Upper lobe of left lung (tissue), 6 donors: Measurements from ENCODE around the gene AANAT. TPM values are rescaled to one million over a fixed set of nuclear protein-coding genes. Genes with fewer than 3 reads are reported as not detected.
"Not testable (repeated sequence)": the region's sequence is repeated elsewhere in the genome, so short reads cannot be mapped to it uniquely, and the experiment has no call there.

Source experiments
- ATAC-seq, 2 donors: fragments of 200-7000 bp; cut with Tn5 transposase; one replicate each; pipeline ENCODE4 v1.9.1; 2022; ENCODE audit warnings: mild to moderate bottlenecking in 2 of 2, moderate library complexity in 2 of 2; ENCODE audit not compliant: low FRiP score in 2 of 2
- DNase-seq, 2 donors: peaks; one replicate each; pipeline ENCODE4 v3.0.0-alpha.2; 2019 to 2020
- H3K27ac ChIP-seq, 4 donors: fragments of 200-600 bp; sonication (generic); one replicate each; pipeline ENCODE4 v1.5.1; 2016 to 2019
- H3K27me3 ChIP-seq, 4 donors: fragments of 200-600 bp; sonication (generic); one replicate each; pipeline ENCODE4 v1.5.1; 2017 to 2019
- H3K36me3 ChIP-seq, 4 donors: fragments of 200-600 bp; sonication (generic); one replicate each; pipeline ENCODE4 v1.5.1; 2016 to 2019
- H3K4me1 ChIP-seq, 4 donors: fragments of 200-600 bp; sonication (generic); one replicate each; pipeline ENCODE4 v1.5.1; 2018 to 2019
- H3K4me3 ChIP-seq, 4 donors: fragments of 200-600 bp; sonication (generic); one replicate each; pipeline ENCODE4 v1.5.1; 2017 to 2019; ENCODE audit warnings: mild to moderate bottlenecking in 2 of 4, moderate library complexity in 1 of 4
- H3K9me3 ChIP-seq, 4 donors: fragments of 200-600 bp; sonication (generic); one replicate each; pipeline ENCODE4 v1.5.1; 2018 to 2019
- EP300 ChIP-seq, 4 donors: sonication (generic); formaldehyde crosslinking; IDR thresholded peaks; one replicate each; pipeline ENCODE4 v1.5.1; 2017; ENCODE audit warnings: antibody characterized with exemption in 4 of 4, control low read depth in 2 of 4
- POLR2A ChIP-seq, 4 donors: fragments of 450-650 bp; IDR thresholded peaks; one replicate each; pipeline ENCODE4 v1.5.1; 2016 to 2017; ENCODE audit warnings: antibody characterized with exemption in 4 of 4, mild to moderate bottlenecking in 2 of 4
- POLR2AphosphoS5 ChIP-seq, 2 donors: sonication (generic); formaldehyde crosslinking; IDR thresholded peaks; one replicate each; pipeline ENCODE4 v1.5.1; 2017; ENCODE audit warnings: antibody characterized with exemption in 2 of 2
- WGBS, 2 donors: methylation state at CpG; one replicate each; pipeline ENCODE4 v1.1.5; 2017 to 2018; 5-methylcytosine and 5-hydroxymethylcytosine counted together
- total RNA-seq, 6 donors: library from RNA; depleted of rRNA in 4 of 6; stranded (reverse); fragments of >200 nt in 4 of 6; gene quantifications; one replicate each; pipeline versions ENCODE4 v1.1.0 to v1.2.1, GENCODE V29; 2016 to 2021
- TF ChIP-seq, protein P1 (sequence below), 6 experiments: fragments of 450-650 bp in 4 of 6; fragments of 200-600 bp in 2 of 6; sonication (generic) in 2 of 6; IDR thresholded peaks; one replicate each; pipeline ENCODE4 v1.5.1; 2016 to 2019; ENCODE audit warnings: antibody characterized with exemption in 6 of 6
- donor health status: DM: no; HTN: no; CAD: no; lungs with moderate emphysema.
- donor health status: DM: no; HTN: yes; CAD: no; lungs with severe emphysema.

Gene AANAT
- total RNA-seq, 6 donors from 2014 or later, result not detected

DNA sequence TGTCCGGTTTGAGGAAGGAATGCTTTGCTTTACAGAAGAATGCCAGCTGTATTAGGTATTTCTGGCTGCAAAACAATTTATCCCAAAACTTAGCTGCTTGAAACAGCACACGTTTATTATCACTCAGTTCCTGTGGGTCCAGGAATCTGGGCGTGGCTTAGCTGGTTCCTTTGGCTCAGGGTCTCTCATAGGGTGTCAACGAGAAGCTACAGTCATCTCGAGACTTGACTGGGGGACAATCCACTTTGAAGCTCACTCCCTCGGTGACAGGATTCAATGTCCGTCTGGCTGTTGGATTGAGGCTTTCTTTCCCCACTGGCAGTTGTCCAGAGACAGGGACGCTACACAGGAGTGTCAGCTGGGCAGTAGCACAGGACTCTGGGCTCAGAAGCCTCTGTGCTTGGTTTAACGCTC is 43.4 kb downstream of the AANAT start:
- 23 to 40% methylated on average over 6 to 9 of the region's 9 CpGs for WGBS, 2 donors
- Histone ChIP-seq H3K4me1 (peaks cover 3 to 27% (median 11%) of the 10 kb centered on the region in 4 donors), H3K9me3 (no peaks in the 10 kb centered on the region), H3K27me3 (no peaks in the 10 kb centered on the region), H3K36me3 (no peaks in the 10 kb centered on the region), H3K27ac (no peak overlapping the region), H3K4me3 (no peak overlapping the region)
- DNase-seq (no peak), ATAC-seq (no peak)
- TF ChIP-seq POLR2A (IDR thresholded peaks at IDR 0.05) (no peak), POLR2AphosphoS5 (IDR thresholded peaks at IDR 0.05) (no peak), EP300 (IDR thresholded peaks at IDR 0.05) (no peak)
- TF ChIP-seq, protein P1, sequence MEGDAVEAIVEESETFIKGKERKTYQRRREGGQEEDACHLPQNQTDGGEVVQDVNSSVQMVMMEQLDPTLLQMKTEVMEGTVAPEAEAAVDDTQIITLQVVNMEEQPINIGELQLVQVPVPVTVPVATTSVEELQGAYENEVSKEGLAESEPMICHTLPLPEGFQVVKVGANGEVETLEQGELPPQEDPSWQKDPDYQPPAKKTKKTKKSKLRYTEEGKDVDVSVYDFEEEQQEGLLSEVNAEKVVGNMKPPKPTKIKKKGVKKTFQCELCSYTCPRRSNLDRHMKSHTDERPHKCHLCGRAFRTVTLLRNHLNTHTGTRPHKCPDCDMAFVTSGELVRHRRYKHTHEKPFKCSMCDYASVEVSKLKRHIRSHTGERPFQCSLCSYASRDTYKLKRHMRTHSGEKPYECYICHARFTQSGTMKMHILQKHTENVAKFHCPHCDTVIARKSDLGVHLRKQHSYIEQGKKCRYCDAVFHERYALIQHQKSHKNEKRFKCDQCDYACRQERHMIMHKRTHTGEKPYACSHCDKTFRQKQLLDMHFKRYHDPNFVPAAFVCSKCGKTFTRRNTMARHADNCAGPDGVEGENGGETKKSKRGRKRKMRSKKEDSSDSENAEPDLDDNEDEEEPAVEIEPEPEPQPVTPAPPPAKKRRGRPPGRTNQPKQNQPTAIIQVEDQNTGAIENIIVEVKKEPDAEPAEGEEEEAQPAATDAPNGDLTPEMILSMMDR (IDR thresholded peaks at IDR 0.05), result no peak

DNA sequence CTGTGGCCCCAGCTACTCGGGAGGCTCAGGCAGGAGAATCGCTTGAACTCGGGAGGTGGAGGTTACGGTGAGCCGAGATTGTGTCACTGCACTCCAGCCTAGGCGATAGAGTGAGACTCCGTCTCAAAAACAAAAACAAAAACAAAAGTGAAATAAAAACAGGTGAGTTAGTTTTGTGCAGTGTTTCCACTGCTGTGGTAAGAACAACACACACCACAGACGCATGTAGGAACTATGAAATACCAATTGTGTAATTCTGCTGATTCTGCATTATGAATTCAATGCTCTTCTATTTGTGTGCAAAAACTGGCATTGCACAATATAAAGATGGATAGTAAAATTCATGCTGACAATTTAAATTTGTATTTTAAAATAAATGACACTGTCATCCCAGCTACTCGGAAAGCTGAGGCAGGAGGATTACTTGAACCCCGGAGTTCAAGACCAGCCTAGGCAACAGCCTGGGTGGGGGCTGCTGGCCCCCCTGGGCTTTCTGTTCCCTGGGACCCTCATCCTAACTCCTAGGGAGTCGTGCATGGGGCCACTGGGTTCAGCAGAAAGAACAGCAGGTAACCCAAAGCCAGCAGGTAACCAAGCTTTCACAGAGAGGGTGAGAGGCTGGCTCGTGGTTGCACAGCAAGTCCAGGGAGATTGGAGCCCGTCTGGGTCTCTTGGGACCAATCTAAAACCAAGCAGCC is 44.4 kb downstream of the AANAT start:
- ATAC-seq (no peak), DNase-seq (no peak)
- Histone ChIP-seq H3K9me3 (no peaks in the 10 kb centered on the region), H3K27ac (no peak overlapping the region), H3K27me3 (no peaks in the 10 kb centered on the region), H3K4me3 (no peak overlapping the region), H3K36me3 (no peaks in the 10 kb centered on the region), H3K4me1 (peaks cover 0 to 28% (median 10%) of the 10 kb centered on the region in 4 donors)
- TF ChIP-seq, protein P1 (IDR thresholded peaks at IDR 0.05), result no peak
- TF ChIP-seq POLR2AphosphoS5 (IDR thresholded peaks at IDR 0.05), result peak in 1 of 2 donors; percentile 65
- 71 to 79% methylated on average over 10 to 13 of the region's 13 CpGs for WGBS, 2 donors

DNA sequence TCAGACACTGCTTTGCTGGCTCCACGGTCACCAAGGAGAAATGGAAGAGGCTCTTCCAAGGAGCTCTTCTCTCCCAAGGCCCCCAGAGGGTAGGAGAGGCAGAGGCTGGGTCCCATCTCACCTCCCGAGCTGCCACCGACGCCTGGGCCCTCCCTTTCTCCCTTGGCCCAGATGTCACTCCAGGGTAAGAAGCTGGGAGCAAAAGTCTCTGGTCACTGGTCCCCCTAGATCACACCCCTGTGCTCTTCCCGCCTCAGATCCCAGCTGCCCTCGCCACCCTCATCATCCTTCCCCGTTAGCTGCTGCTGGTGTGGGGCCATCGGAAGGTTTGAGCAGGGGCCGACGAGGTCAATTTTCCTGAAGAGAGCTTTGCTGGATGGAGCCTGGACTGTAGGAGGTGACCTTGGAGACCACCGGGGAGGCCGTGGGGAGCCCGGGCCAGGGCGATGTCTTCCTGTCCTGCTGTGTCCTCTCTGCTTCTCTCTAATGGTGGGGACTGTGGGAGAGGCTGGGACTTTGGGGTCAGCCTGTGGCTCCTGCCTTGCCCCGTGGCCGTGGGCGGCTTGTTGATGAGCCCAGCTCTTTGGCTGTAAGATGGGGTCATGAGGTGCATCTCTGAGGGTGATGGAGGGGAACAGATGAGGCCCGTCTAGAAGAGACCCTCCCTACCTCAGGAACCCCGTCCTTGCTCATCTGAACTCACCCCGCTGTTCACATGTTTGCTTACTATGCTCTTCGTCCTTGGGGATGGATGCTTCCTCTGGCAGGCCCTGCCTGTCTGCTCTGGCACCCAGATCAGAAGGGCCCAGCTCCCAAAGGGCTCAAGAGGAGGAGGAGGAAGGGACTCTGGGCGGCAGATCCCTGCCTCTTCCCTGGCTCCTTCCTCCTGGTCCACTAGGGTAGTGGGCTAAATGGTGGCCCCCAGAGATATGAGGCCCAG is 45.2 kb downstream of the AANAT start:
- no peak for TF ChIP-seq POLR2AphosphoS5 (IDR thresholded peaks at IDR 0.05)
- no peak for TF ChIP-seq EP300 (IDR thresholded peaks at IDR 0.05)
- TF ChIP-seq, protein P1 (IDR thresholded peaks at IDR 0.05), result no peak
- TF ChIP-seq POLR2A (IDR thresholded peaks at IDR 0.05), result no peak
- H3K27ac ChIP-seq, result no peak overlapping the region
- no peaks in the 10 kb centered on the region for H3K27me3 ChIP-seq
- H3K9me3 ChIP-seq, result no peaks in the 10 kb centered on the region
- ATAC-seq, result no peak
- H3K4me1 ChIP-seq, result peaks cover 0 to 28% (median 10%) of the 10 kb centered on the region in 4 donors
- 79 to 88% methylated on average over 13 to 18 of the region's 22 CpGs for WGBS, 2 donors
- no peak overlapping the region for H3K4me3 ChIP-seq
- H3K36me3 ChIP-seq, result no peaks in the 10 kb centered on the region
- DNase-seq, result no peak

DNA sequence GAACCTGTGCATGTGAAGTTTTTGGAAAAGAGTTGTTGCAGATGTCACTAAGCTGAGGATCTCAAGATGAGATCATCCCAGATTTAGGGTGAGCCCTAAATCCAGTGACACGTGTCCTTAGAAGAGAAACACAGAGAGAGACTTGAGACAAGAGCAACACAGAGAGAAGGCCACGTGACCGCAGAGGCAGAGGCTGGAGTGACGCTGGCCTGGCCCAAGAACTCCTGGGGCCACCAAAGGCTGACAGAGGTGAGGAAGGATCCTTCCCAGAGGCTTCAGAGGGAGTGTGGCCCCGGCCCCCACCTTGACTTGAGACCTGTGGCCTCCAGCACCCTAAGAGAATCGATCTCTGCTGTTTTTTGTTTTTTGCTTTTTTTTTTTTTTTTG is 45.9 kb downstream of the AANAT start:
- Histone ChIP-seq H3K4me3 (no peak overlapping the region), H3K4me1 (peaks cover 0 to 28% (median 10%) of the 10 kb centered on the region in 4 donors), H3K9me3 (no peaks in the 10 kb centered on the region), H3K27ac (no peak overlapping the region), H3K36me3 (no peaks in the 10 kb centered on the region), H3K27me3 (no peaks in the 10 kb centered on the region)
- 77 to 78% methylated on average over 6 of the region's 6 CpGs for WGBS, 2 donors
- no peak for DNase-seq
- no peak for ATAC-seq
- TF ChIP-seq POLR2AphosphoS5 (IDR thresholded peaks at IDR 0.05), result no peak
- TF ChIP-seq, protein P1 (IDR thresholded peaks at IDR 0.05), result no peak
- TF ChIP-seq EP300 (IDR thresholded peaks at IDR 0.05), result no peak
- TF ChIP-seq POLR2A (IDR thresholded peaks at IDR 0.05), result no peak

DNA sequence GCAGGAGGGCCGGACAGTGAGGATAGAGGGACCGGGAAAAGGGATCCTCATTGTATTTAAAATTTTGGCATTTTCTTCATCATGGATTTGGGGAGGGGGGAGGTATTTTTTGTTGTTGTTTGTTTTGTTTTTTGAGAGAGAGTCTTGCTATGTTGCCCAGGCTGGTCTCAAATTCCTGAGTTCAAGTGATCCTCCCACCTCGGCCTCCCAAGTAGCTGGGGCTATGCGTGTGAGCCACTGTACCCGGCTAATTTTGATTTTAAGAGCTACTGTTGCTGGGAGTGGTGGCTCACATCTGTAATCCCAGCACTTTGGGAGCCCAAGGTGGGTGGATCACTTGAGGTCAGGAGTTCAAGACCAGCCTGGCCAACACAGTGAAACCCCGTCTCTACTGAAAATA is 47.0 kb downstream of the AANAT start:
- not testable (repeated sequence) for H3K9me3 ChIP-seq, DNase-seq, H3K4me3 ChIP-seq, ATAC-seq, H3K36me3 ChIP-seq, H3K27me3 ChIP-seq
- Histone ChIP-seq H3K4me1 (peaks cover 0 to 28% (median 10%) of the 10 kb centered on the region in 4 donors), H3K27ac (peak overlapping the region in 3 of 4 donors; percentile 55 to 82 (median 68))
- WGBS, 2 donors, result 90 to 96% methylated on average over 6 of the region's 6 CpGs
